NCI-H460 (cell line): Measurements from ENCODE around the gene ARID5A. TPM values are rescaled to one million over a fixed set of nuclear protein-coding genes. Genes with fewer than 3 reads are reported as not detected.

ENCODE experiments used
- DNase-seq: peaks from one replicate; pipeline ENCODE4 v3.0.0-alpha.2; 2016; ENCODE audit warnings: low read depth; ENCODE audit errors: extremely low read depth
- total RNA-seq: library from RNA; depleted of rRNA; stranded (reverse); fragments of >200 nt; shearing (Covaris generic); gene quantifications from 2 replicates; pipeline ENCODE4 v1.2.3, GENCODE V29; 2014

The ARID5A gene
- total RNA-seq, 1 experiment from 2014 or later: 0.99 TPM

DNA sequence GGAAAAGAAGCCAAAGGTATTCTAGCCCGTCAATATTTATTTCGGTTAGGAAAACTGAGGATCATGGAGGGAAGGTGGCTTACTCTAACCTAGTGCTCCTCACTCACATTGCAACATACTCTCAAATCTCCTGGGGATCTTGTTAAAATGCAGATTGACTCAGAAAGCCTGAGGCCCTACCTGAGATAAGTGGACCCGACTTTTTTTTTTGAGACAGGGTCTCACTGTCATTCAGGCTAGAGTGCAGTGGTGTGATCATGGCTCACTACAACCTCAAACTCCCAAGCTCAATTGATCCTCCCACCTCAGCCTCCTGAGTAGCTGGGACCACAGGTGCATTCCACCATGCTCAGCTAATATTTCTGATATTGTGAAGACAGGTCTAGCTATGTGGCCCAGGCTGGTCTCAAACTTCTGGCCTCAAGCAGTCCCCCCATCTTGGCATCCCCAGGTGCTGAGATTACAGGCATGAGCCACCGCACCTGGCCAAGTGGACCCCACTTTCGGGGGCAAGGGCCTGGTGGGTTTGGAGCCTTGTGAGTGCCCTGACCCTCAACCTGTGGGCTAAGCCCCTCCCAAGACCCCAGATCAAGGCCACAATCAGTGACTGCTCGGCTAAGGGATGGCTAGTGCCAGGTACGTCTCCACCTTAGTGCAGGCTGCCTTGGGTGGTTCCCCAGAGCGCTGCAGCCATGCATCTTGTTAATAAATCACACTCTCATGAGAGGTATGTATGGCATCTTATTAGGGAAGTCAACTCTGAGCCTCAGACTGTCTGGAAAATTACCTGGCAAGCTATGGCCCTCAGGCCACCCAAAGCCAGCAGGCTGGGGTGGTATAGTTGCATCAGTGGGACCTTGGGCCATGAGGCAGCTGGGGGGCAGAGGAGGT lies 30.3 kb upstream of the ARID5A start:
- no peak for DNase-seq

- DNase-seq: no peak
Observed at GRCh38 chr2:96506907-96507240, 29.7 kb upstream of the ARID5A start.

- peak; percentile 34 for DNase-seq
Observed at GRCh38 chr2:96507957-96508520, 28.5 kb upstream of the ARID5A start.

GRCh38 chr2:96508521-96509113 lies 27.9 kb upstream of the ARID5A start:
- DNase-seq: no peak

- peak; percentile 86 for DNase-seq
Observed at GRCh38 chr2:96509114-96509846, 27.3 kb upstream of the ARID5A start.

- no peak for DNase-seq
Observed at GRCh38 chr2:96509847-96510230, 26.7 kb upstream of the ARID5A start.

DNA sequence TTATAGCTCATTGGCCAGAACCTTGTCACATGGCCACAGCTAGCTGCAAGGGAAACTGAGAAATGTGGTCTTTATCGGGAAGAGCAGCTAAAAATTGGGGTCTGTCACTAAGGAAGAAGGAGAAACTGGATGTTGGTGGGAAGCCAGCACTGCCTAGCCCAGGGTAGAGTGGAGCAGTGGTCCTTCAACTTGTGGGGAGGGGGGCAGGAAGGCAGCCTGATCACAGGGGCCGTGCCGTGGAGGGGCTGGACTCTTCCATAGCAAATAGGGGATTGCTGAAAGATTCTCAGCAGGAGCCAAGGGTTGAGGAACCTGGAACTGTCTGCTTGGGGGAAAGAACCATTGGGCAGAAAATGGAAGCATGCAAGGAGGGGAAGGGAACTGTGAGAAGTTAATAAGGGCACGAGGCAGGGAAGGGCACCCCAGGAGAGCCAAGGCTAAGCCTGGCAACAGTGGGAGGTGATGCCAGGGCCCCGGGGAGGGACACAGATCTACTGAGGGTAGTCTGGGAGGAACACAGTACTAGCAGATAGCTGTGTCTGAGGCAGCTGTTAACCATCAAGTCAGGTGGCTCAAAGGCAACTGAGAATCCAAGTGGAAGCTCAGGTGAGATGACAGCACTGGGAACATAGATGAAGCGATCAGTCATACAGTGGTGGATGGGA lies 25.5 kb upstream of the ARID5A start:
- DNase-seq: no peak

GRCh38 chr2:96511851-96512250 lies 24.7 kb upstream of the ARID5A start:
- no peak for DNase-seq

GRCh38 chr2:96512341-96512740 lies 24.2 kb upstream of the ARID5A start:
- DNase-seq: no peak

DNA sequence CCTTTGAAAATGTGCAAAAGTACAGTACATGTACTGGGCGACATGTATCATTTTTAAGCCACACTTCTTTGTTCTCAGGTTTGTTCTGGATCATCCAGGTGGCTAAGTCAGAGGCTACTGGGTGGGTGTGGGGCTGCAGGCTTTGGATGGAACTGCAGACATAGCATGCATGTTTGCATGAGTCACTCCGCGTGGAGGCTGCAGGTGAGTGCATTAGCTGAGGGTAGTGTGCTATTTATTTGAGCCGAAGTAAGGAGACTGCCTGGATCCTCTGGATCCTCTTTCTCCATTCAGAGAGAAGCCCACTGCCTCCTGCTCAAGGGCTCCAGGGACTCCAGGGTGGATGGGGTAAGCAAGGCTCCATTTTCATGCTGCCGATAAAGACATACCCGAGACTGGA lies 22.0 kb upstream of the ARID5A start:
- no peak for DNase-seq

DNA sequence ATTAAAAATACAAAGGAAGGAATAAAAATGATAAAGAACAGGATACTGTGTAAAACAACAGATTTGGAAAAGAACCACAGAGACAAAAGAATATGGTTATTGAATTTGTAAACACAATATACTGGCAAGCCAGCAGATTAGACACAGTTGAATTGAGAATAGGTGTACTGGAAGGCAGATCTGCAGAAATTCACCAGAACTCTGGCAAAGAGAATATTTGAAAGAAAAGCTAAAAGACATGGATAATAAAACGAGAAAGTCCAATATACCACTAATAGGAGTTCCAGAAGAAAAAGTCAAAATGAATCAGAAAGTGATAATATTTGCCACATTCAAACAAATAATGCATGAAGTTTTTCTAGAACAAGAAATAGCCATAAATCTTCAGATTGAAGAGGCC lies 19.5 kb upstream of the ARID5A start:
- DNase-seq: no peak

DNA sequence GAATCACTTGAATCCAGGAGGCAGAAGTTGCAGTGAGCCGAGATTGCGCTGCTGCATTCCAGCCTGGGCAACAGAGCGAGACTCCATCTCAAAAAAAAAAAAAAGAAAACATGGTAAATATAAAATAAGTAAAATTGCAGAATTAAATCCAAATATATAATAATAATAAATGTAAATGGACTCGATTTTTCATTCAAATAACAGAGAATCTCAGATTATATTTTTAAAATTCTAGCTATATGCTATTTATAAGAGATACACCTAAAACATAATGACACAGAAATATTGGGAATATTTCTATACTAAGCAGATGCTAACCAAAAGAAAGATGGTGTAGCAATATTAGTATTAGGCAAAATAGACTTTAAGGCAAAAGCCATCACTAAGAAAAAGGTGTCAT lies 16.3 kb upstream of the ARID5A start:
- no peak for DNase-seq

- DNase-seq: no peak
Observed at GRCh38 chr2:96520697-96521096, 15.9 kb upstream of the ARID5A start.

- no peak for DNase-seq
Observed at GRCh38 chr2:96521219-96521618, 15.3 kb upstream of the ARID5A start.

- DNase-seq: no peak
Observed at GRCh38 chr2:96522304-96523203, 14.0 kb upstream of the ARID5A start.

GRCh38 chr2:96523659-96524481 lies 12.7 kb upstream of the ARID5A start:
- DNase-seq: no peak

GRCh38 chr2:96524482-96525210 lies 11.9 kb upstream of the ARID5A start:
- DNase-seq: no peak

DNA sequence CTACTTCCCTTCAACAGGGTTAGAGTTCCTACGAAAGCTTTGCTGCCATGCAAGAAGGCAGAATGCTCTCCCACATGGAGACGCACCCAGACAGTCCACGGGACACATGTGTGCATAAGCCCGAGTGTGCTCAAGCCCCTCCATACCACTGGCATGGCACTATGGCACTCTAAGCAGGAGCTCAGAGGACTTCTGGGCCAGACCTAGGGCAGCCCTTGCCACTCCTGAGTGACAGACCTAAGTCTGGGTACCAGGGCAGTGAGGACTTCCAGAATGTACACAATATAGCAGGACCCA lies 11.4 kb upstream of the ARID5A start:
- DNase-seq: no peak
